Activated CD8-positive, alpha-beta T cell treated with anti-CD3 and anti-CD28 coated beads for 36 hours (primary cell): ENCODE measurements around the gene CUL3. TPM values are rescaled to one million over a fixed set of nuclear protein-coding genes. Genes with fewer than 3 reads are reported as not detected.
"Not testable (repeated sequence)": the region's sequence is repeated elsewhere in the genome, so short reads cannot be mapped to it uniquely, and the experiment has no call there.

Experiments
- ATAC-seq: fragments of 200-7000 bp; cut with Tn5 transposase; one replicate; pipeline ENCODE4 v1.10.0; 2021; ENCODE audit warnings: mild to moderate bottlenecking, moderate library complexity
- CTCF ChIA-PET: fragments of 350-600 bp; sonication (Branson Sonifier 250); formaldehyde crosslinking; loops from one replicate; lab custom pipeline; 2021; ENCODE audit warnings: antibody characterized with exemption; lab: Charles Lee
- POLR2A ChIA-PET: fragments of 350-600 bp; sonication (Branson Sonifier 250); formaldehyde crosslinking; loops from one replicate; lab custom pipeline; 2021; ENCODE audit warnings: antibody characterized with exemption; lab: Charles Lee
- DNase-seq: peaks from one replicate; pipeline ENCODE4 v3.0.0-alpha.2; 2020
- H3K27ac Mint-ChIP-seq: one replicate; pipeline ENCODE4 v1.8.0; 2021; ENCODE audit warnings: mild to moderate bottlenecking, mixed read lengths
- H3K27me3 Mint-ChIP-seq: one replicate; pipeline ENCODE4 v1.8.0; 2021; ENCODE audit warnings: mixed read lengths
- H3K36me3 Mint-ChIP-seq: one replicate; pipeline ENCODE4 v1.8.0; 2021; ENCODE audit warnings: low read depth, mixed read lengths
- H3K4me1 Mint-ChIP-seq: one replicate; pipeline ENCODE4 v1.8.0; 2021; ENCODE audit warnings: low read depth, mixed read lengths
- H3K4me3 Mint-ChIP-seq: one replicate; pipeline ENCODE4 v1.8.0; 2021; ENCODE audit warnings: mild to moderate bottlenecking, moderate library complexity, mixed read lengths
- H3K9me3 Mint-ChIP-seq: one replicate; pipeline ENCODE4 v1.8.0; 2021; ENCODE audit warnings: mixed read lengths
- CTCF ChIP-seq: fragments of 200-600 bp; IDR thresholded peaks from one replicate; pipeline ENCODE4 v1.8.0; 2022; ENCODE audit warnings: antibody characterized with exemption, mild to moderate bottlenecking
- intact Hi-C: fragments of 100-400 bp; cut with micrococcal nuclease; formaldehyde crosslinking; loops from one replicate; pipeline ENCODE4 v1.10.0; 2022
- total RNA-seq, 2 experiments: library from RNA; stranded (reverse); gene quantifications; one replicate each; pipeline ENCODE4 v1.2.3, GENCODE V29; 2021

CUL3 gene
- total RNA-seq, 2 experiments from 2014 or later, result 75.0 to 76.7 TPM

- H3K4me1 Mint-ChIP-seq, result peaks cover 51% of the 10 kb centered on the region
- CTCF ChIA-PET, result interaction anchor here (0.6 kb wide), 1 partner anchor 604 kb away, joined by 3 read pairs; no protein-coding TSS in a partner anchor
- H3K4me3 Mint-ChIP-seq, result no peak overlapping the region
- no peaks in the 10 kb centered on the region for H3K9me3 Mint-ChIP-seq
- DNase-seq, result no peak
- no peaks in the 10 kb centered on the region for H3K27me3 Mint-ChIP-seq
- TF ChIP-seq CTCF, result no peak
- intact Hi-C loops, result no loop called here
- POLR2A ChIA-PET, result interaction anchor here (0.6 to 3.0 kb wide), 2 partner anchors 23 to 66 kb away, joined by 3 to 11 read pairs; partner anchors contain the start of gene CUL3
- peaks cover 22% of the 10 kb centered on the region for H3K36me3 Mint-ChIP-seq
- no peak overlapping the region for H3K27ac Mint-ChIP-seq
- ATAC-seq, result no peak
Measured at GRCh38 chr2:224518806-224519580, 66.2 kb downstream of the CUL3 start.

GRCh38 chr2:224517963-224518362, 67.2 kb downstream of the CUL3 start:
- no peak overlapping the region for H3K4me3 Mint-ChIP-seq
- CTCF ChIA-PET, result no interaction called here

GRCh38 chr2:224516393-224516792, 68.8 kb downstream of the CUL3 start:
- H3K27ac Mint-ChIP-seq, POLR2A ChIA-PET, DNase-seq, H3K27me3 Mint-ChIP-seq, CTCF ChIA-PET, intact Hi-C loops, H3K4me3 Mint-ChIP-seq, ATAC-seq, H3K9me3 Mint-ChIP-seq: not testable (repeated sequence)
- Mint-ChIP-seq H3K36me3 (peaks cover 27% of the 10 kb centered on the region), H3K4me1 (peaks cover 37% of the 10 kb centered on the region)

More at GRCh38 chr2:224517963-224518362, 67.2 kb downstream of the CUL3 start:
- no peak for DNase-seq
- Mint-ChIP-seq H3K27me3 (no peaks in the 10 kb centered on the region), H3K4me1 (peaks cover 41% of the 10 kb centered on the region), H3K27ac (no peak overlapping the region), H3K9me3 (no peaks in the 10 kb centered on the region), H3K36me3 (peaks cover 24% of the 10 kb centered on the region)
- ATAC-seq, result no peak
- POLR2A ChIA-PET, result no interaction called here
- intact Hi-C loops, result no loop called here
- TF ChIP-seq CTCF, result no peak

GRCh38 chr2:224513991-224514390, 71.2 kb downstream of the CUL3 start:
- Mint-ChIP-seq H3K4me3 (no peak overlapping the region), H3K27ac (no peak overlapping the region)
- CTCF ChIA-PET, result no interaction called here

GRCh38 chr2:224507789-224508188, 77.4 kb downstream of the CUL3 start:
- Mint-ChIP-seq H3K27ac (no peak overlapping the region), H3K36me3 (peaks cover 37% of the 10 kb centered on the region), H3K27me3 (no peaks in the 10 kb centered on the region), H3K4me1 (peaks cover 7% of the 10 kb centered on the region), H3K9me3 (no peaks in the 10 kb centered on the region), H3K4me3 (no peak overlapping the region)
- TF ChIP-seq CTCF, result no peak
- ATAC-seq (no peak), DNase-seq (no peak)
- ChIA-PET POLR2A (no interaction called here), CTCF (no interaction called here)
- intact Hi-C loops, result no loop called here

More at GRCh38 chr2:224513991-224514390, 71.2 kb downstream of the CUL3 start:
- H3K27me3 Mint-ChIP-seq, result no peaks in the 10 kb centered on the region
- POLR2A ChIA-PET, result interaction anchor here (0.5 to 1.1 kb wide), 2 partner anchors 52 to 92 kb away, joined by 3 read pairs; no protein-coding TSS in a partner anchor
- DNase-seq (no peak), ATAC-seq (no peak)
- H3K4me1 Mint-ChIP-seq, result peaks cover 28% of the 10 kb centered on the region
- intact Hi-C loops, result no loop called here
- H3K36me3 Mint-ChIP-seq, result peaks cover 28% of the 10 kb centered on the region
- no peak for TF ChIP-seq CTCF
- H3K9me3 Mint-ChIP-seq, result no peaks in the 10 kb centered on the region
